HG03565 (cell line): ENCODE data around the gene SPDL1.

Experiments used
- ATAC-seq: cut with Tn5 transposase; IDR thresholded peaks from one replicate; pipeline ENCODE4 v1.9.1; 2021; ENCODE audit warnings: mild to moderate bottlenecking, moderate library complexity; ENCODE audit not compliant: unreplicated experiment

Gene SPDL1, protein sequence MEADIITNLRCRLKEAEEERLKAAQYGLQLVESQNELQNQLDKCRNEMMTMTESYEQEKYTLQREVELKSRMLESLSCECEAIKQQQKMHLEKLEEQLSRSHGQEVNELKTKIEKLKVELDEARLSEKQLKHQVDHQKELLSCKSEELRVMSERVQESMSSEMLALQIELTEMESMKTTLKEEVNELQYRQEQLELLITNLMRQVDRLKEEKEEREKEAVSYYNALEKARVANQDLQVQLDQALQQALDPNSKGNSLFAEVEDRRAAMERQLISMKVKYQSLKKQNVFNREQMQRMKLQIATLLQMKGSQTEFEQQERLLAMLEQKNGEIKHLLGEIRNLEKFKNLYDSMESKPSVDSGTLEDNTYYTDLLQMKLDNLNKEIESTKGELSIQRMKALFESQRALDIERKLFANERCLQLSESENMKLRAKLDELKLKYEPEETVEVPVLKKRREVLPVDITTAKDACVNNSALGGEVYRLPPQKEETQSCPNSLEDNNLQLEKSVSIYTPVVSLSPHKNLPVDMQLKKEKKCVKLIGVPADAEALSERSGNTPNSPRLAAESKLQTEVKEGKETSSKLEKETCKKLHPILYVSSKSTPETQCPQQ

DNA sequence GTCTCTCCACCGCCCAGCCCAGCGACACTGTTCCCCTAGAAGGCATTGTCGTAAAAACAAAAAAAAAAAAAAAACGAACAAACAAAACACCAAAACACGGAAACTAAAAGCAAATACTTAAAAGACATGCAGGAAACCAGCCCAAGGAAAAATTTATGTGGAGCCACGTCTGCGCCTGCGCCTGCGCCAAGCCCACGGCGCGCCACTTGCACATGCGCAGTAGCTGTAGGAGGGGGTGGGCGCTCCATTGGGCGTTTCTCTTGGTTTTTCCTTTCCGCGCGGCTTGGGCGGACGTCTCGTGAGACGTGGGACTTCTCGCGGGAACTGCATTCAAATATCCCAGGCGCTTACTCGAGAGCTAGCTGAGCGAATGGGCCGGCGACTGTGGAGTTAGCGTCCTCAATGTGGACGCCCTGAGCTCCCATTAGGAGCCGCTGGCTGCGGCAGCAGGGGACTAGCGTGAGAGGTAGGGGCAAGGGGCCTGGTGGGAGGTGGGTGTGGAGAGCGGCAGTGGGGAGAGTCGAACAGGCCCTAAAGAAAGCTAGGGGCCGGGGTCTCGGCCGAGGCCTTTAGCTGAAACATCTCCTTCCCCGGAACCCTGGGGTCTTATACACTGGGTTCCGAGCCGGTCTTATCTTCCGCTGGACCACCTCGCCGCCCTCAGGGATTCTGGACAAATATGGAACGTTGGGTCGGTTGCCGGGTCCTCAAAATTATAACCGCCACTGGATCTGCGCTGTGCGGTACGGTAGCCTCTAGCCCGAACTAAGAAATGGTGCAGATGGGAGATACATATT, at the start of gene SPDL1:
TSS of gene SPDL1 (plus strand) at position 350 of the 797 bp plus-strand sequence. CDS start 4,644 bp downstream, outside the sequence.
- peak; percentile 84 for ATAC-seq

DNA sequence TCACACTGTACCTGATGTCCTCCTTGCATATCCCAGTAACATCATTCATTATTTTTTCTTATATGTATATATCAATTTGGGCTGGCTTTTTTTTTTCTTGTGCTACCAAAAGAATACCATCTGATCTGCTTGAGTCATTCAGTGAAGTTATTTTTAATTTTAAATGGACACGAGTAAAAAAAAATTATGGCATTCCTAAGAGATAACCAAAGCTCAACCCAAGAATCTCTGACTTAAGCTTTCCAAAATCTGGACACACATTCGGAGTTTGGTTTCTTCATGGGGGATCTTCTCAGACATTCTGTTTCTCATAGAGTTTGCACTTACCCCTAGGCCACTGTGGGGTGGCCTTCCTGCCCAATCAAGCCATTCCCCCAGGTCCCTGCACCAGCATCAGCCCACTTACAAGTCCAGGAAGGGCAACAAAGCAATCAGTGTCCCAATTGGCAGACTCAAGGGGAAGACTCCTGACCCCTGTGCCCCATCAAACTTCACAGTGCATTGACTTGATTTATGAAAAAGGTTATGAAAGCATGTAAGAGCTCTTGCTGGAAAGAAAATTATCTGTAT, 49.2 kb upstream of the SPDL1 start:
- ATAC-seq, result no peak

DNA sequence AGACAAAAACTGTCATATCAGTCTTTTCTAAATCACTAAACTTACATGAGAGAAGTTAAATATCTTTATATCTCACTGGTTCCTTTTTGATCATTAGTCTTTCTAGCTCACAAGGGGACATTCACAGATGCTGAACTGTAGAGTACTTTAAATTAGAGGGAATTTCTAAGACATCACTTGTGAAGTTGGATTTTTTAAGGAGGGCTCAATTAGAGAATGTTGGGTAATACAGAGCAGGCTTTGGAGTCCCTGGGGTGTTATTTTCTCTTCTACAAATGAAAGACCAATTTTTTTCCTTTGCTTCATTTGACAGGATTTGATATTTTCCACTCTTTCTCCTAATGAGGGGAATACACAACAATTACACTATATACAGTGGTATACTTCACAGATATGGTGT, 48.6 kb upstream of the SPDL1 start:
- ATAC-seq, result no peak

DNA sequence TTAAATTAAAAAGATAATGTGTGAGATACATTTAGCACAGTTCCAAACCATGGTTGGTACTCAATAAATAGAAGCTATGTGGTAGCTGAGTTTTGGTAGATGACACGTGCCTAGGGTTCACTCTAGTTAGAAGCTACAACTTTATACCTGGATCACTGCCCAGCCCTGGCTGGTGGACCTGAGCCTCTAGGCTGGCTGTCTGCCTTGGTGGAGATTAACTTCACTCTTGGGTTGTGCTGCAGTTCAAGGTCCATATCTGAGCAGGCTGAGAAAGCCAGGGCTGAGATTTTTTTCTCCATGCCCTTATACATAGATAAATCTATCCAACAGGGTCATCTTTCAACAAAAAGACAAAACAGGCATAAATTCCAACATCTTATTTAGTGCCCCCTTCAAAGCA, 44.6 kb upstream of the SPDL1 start:
- no peak for ATAC-seq

DNA sequence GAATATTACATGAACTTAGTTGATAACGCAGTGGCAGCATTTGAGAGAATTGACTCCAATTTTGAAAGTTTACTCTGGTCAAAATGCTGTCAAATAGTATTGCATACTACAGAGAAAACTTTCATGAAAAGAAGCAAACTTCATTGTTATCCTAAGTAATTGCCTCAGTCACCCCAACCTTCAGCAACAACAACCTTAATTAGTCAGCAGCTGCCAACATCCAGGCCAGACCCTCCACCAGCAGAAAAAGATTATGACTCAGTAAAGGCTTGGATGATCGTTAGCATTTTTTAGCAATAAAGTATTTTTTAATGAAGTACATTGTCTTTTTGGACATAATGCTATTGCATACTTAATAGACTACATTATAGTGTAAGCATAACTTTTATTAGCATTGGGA, 40.8 kb upstream of the SPDL1 start:
- no peak for ATAC-seq

DNA sequence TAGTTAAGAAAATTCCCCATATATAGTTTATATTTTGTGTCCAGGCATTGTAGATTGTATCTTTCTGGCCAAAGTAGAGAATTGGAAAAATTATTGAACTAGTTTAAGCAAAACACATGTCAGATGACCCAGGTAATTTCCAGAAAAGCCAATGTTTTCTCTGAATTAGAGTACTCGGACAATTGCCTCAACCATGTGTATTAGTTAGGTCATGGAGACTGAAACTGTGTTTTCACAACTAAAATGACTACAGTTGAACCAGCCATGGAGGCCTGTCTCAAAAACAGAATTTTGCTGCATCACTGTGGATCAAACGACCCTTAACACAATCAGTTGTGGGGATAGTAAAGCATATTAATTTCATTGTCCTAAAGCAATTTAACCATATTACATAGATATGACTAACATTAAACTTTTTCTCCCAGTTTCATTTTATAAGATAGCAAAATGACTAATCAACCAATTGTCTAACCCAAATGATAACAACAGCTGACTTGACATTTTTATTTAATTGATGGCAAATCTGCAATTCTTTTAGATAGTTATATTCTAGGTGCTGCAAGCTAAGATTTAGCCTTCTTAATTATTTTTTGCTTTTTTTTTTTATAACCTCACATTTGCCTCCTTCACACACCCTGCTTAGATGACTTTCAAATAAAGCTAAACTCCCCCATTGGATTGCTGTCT, 39.2 kb upstream of the SPDL1 start:
- no peak for ATAC-seq

DNA sequence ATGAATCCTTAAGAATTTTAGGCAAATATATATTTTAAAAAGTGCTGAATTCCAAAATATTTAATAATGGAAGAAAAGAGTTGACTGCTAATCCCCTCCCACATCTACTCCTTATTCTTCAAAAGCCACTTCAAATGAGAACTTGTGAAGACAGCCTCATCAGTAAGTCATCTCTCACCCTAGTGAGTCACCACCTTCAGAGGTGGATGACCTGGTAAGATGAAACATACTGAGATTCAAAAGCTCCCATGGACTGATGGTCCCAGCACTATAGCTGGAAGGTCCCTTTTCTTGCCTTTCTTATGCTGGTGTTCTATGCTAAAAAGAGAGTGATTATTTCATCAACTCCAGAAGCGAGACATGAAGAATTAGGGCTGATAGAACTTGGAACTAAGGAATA, 37.8 kb upstream of the SPDL1 start:
- ATAC-seq, result peak; percentile 77

DNA sequence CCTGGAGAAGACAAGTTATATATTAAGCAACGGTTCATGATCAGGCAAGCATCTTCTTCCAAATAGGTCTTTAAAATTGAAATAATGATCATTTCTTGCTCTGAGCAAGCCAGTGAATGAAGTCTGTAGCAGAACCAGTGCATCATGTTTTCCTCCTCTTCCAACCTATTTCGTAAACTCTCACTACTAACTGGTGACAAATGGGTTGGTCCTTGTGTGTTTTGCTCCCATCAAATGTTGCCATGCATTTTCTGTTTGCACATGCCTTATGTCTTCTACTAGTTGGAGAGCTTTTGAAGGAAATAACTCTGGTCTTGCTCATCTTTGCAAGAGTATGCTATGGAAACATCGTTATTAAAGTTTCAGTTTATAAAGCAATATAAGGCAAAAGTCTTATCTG, 37.2 kb upstream of the SPDL1 start:
- no peak for ATAC-seq

DNA sequence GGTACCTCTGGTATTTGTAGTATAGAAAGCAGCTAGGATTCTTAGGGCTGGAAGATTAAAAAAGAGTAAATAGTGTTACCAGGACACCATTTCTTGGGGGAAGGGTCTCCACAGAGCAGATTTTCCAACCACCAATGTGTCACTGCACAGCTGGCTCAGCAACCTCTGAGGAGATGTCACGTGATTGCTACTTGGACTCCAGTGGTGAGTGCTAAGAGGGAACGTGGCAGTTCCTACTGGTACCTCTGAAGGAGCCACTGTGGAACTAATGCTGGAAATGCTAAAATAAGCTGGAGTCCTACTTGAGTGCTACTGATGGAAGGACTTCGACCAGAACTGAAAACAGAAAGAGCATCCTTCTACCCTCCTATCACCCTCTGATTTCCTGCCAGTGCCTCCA, 36.1 kb upstream of the SPDL1 start:
- ATAC-seq, result no peak

DNA sequence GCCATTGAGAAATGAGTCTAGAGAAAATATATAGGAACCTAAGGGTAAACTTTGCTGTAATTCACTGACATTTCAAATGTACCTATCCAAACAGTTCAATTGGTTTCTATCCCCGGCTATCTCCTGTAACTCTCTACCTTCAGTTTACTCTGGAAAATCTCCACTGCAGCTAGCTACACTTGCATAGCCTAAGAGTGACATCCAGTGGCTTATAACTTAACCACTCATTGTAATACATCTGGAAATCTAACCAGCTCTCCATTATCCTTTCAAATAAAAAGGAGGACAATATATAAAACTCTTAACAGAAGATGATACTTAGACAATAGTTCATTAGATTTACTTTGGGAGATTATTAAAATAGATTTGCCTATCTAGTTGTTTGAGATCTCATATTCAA, 35.3 kb upstream of the SPDL1 start:
- ATAC-seq, result no peak

DNA sequence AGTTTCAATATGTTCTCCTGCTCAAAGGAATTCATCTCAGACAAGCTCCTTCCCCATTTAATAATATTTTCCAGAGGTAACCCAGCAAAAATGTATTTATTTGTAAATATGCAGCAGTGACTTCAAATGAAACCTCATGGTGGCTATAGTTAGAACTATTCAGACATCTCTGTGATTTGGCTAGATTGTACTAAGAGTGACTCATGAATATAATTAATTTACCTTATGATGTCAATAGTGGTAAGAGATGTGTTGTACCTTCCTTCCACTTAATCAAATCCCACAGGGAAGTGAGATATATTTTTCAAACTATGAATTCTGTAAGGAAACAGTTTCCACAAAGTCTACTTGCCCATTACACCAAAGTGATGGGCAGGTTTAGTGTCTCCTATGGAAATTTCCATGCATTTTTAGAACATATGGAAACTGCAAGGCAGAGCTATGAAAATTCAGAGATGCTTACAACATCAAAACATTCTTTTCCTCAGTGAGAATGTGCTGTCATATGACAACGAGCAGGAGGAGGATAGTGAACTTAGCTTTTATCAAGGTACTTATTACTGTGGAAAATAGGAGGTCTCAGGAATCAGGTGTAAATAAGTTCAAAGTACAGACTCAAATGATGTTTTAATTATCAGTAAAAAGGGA, 34.0 kb upstream of the SPDL1 start:
- ATAC-seq, result no peak

DNA sequence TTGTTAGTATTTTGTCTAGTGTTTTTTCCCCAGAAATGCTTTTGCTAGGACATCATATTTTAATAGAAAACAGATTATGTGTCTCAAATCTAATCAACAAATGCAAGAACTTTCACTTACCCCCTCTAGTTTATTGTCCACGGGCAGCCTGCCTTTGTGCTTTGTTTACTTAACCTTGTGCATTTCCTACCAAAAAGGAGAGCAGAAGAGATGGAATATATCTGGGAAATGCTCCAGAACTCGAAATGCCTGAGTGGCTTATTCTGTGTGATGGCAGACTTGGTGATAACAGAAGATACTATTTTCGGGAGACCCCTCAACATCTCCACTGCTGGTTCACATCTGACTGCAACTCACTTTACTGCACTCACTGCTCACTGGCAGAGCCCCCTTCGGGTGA, 33.3 kb upstream of the SPDL1 start:
- no peak for ATAC-seq

DNA sequence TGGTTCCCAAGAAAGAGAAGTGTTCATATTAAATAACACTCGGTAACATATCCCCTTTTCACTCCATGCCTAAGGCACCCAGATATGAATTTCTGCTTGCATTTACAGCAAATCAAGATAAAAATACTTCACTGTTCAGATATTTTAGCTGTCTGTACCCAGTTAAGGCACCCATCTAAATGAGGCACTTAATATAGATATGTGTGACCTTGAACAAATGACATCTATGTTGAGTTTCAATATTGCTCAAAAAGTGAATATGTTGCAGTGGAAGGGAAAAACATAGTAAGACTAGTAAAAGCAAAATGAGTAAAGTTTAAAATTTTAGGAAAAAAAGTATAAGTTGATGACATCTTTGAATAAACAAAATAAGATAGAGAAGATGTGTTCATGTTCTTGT, 32.4 kb upstream of the SPDL1 start:
- no peak for ATAC-seq

DNA sequence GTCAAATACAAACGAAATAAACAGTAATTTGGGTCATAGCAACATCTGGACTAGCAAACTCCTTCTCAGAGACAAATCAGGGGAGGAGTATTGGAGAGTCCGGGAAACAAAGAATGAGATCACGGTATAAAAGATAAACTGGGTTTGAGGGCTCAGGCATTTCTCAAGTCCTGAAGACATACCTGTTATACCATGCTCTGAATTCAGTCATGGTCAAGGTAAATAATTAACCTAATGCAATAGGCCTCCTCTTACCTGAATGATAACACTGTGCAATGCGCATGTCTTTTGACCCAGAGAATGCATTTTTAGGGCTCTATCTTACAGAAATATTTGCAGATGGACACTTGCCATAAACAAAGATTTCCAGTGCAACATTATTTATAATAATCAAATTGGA, 31.9 kb upstream of the SPDL1 start:
- ATAC-seq, result no peak

DNA sequence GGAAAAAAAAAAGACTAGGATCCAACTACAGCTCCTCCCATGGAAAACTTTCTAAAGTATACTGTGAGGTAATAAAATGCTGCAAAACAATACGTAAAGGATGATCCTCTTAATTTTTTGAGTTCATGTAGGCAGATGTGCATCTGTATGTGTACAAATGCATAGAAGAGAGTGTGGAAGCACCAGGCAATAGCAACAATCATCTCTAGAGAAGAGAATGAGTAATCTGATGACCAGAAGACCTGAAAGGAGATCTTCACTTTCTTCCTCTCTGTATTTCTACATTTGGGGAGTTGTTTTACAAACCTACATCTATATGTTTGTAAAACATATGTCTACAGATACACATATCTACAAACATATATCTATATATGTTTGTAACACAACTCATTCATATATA, 29.3 kb upstream of the SPDL1 start:
- peak; percentile 94 for ATAC-seq

DNA sequence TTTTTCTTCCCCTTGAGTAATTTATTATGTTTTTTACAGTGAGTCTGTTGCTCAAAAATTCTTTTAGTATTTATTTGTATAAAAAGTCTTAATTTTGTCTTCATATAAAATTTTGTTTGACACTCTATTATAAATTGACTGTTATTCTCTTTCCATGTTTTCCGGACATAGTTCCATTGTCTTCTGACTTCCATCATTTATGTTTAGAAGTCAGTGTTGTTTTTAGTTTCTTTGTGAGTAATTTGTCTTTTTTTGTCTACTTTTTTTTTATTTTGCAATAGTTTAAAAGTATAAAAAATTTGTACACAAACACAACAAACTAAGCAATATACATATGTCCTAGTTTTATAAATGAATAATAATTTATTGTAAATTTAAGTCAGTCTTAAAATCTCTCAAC, 25.7 kb upstream of the SPDL1 start:
- no peak for ATAC-seq

DNA sequence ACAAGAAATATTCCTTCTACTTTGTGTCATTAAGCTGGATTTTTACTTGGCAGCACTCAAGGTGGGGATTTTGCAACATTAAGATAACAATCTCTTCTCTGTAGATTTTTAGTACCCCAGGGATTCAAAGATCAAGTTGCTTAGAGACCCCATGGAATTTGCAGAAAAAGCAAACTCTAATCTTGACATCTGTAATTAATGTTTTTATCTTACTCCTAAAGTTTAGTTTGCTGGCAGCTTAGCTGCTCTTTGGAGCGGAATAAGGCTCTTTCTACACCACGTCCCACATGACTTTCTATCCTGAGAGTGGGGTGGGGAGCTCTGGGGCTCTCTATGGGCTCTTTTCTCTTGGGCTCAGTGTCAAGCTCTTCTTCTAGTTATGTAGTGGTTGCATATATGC, 21.7 kb upstream of the SPDL1 start:
- ATAC-seq, result no peak

DNA sequence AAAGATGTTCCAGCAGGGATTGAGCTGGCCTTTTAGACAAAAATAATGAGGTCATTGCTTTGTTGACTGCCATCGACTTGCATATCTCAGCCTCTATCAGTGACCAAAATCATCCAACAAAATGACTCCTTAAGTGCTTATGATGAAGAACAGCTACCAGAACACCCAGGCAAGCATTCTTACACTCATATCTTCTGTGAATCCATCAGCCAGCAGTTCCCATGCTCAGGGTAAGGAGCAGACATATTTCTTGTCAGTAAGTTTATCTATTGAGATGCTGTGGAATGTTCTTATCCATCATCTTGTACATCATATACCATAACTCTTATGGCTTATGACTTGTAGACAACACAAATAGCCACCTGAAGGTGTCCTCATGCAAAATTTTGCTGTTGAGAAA, 20.2 kb upstream of the SPDL1 start:
- ATAC-seq, result no peak

DNA sequence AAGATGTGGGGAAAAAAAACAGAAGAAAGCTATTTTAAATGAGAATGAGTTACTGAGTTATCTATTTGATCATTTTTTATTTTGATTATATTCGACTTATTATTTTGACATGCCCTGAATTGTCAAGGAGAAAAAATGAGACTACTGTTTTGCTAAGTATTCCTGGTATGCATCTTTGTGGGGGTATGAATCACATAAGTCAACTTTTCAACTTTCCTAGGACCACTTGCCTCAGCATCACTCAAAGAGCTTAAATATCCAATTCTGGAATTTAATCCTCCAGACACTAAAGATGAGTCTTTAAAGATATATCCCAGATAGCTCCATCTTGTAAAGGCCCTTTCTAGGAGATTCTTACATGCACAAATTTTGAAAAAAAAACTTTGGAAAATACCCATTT, 17.4 kb upstream of the SPDL1 start:
- ATAC-seq, result no peak

DNA sequence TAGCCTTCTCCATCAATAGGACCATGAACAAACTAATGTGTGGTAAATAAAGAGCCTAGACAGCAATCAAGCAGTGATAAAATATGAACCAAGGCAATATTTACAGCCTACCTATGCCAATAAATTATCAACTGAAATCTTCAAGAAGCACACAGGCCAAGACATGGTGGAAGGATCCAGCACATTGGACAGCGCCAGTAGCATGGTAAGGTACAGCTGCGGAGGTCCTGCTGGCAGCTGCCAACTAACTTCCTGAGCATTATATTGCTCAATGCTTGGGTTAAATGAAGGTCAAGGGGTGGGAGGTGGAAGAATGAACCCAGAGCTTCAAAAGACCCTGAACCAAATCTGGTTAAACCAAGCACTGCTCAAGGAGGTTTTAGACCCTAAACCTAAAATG, 16.5 kb upstream of the SPDL1 start:
- ATAC-seq, result no peak

DNA sequence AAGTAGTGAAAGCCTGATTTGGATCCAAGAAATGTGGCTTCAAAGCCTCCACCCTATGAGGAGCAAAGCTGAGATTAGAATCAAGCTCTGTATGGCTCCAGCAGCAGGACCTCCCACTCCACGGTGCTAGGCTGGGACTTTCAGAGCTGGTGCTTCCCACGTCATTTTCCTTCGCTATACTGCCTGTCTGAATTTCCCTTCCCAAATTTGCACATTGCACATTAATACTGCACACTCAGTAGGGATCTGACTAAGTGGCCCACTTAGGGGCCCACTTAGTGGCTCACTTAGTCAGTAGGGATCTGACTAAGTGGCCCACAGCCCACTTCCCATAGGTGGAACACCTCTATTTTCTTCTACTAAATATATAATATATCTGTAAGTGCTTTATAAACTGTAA, 14.1 kb upstream of the SPDL1 start:
- no peak for ATAC-seq
